Measurements from ENCODE around the gene KCMF1.

The KCMF1 gene

DNA sequence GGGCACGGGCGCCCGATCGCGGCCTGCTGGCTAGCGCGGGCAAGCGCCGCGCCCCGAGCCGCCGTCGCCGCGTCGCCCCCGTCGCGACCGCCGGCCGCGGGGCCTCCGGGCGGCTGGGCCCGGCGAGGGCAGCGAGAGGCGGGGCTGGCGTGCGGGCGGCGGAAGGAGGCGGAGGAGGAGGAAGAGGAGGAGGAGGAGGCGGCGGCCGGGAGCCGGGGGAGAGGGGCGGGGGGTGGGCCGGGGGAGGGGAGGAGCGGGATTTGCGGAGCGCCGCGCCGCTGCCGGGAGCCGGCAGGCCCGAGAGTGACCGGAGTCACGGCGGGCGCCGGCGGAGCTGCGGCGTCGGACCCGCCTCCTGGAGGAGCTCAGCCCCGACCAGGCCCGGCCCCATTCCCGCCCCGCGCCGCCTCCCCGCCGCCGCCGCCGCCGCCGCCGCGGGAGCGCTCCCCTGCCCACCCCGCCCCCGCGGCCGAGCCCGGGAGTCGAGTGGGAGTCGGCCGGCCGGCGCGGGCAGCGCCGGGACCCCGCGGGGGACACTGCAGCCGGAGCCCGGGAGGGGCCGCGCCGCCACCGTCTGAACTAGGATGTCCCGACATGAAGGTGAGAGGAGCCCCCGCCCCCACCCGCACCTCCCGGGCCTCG, at the start of gene KCMF1:
KCMF1 (plus strand) TSS at position 294 of the 642 bp plus-strand sequence; CDS start at position 585, 291 bp downstream.
- H3K9ac ChIP-seq (ENCODE audit: low read depth, low read length) = peak within 1 kb of the TSS; percentile 99
- H3K36me3 ChIP-seq (ENCODE audit: insufficient read depth, low read length) = peaks cover 10% of the 10 kb centered on the region
- no peaks in the 10 kb centered on the region for H3K9me3 ChIP-seq (ENCODE audit: control insufficient read depth, insufficient read depth, low read length)
- peaks cover 15% of the 10 kb centered on the region for H3K4me1 ChIP-seq (ENCODE audit: insufficient read depth, low read length)

DNA sequence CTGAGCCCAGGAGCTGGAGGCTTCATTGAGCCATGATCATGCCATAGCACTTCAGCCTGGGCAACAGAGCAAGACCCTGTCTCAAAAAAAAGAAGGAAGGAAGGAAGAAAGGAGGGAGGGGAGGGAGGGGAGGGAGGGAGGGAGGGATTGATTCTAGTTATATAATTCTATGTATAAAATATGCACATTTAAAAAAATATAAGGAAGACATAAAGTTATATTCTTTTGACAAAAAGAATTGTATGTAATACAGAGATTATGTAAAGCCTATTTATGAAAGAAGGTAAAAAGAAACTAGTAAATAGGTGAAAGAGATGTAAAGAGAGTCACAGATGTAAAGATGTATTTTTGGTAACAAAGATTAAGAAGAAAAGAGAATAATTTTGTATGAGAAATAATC, 48.0 kb upstream of the KCMF1 start:
- Histone ChIP-seq H3K4me1 (ENCODE audit: insufficient read depth, low read length) (peaks cover 19% of the 10 kb centered on the region; the same call in 1 of the 2 replicates), H3K9ac (ENCODE audit: low read depth, low read length) (no peak overlapping the region), H3K9me3 (ENCODE audit: control insufficient read depth, insufficient read depth, low read length) (no peaks in the 10 kb centered on the region), H3K36me3 (ENCODE audit: insufficient read depth, low read length) (no peaks in the 10 kb centered on the region)

DNA sequence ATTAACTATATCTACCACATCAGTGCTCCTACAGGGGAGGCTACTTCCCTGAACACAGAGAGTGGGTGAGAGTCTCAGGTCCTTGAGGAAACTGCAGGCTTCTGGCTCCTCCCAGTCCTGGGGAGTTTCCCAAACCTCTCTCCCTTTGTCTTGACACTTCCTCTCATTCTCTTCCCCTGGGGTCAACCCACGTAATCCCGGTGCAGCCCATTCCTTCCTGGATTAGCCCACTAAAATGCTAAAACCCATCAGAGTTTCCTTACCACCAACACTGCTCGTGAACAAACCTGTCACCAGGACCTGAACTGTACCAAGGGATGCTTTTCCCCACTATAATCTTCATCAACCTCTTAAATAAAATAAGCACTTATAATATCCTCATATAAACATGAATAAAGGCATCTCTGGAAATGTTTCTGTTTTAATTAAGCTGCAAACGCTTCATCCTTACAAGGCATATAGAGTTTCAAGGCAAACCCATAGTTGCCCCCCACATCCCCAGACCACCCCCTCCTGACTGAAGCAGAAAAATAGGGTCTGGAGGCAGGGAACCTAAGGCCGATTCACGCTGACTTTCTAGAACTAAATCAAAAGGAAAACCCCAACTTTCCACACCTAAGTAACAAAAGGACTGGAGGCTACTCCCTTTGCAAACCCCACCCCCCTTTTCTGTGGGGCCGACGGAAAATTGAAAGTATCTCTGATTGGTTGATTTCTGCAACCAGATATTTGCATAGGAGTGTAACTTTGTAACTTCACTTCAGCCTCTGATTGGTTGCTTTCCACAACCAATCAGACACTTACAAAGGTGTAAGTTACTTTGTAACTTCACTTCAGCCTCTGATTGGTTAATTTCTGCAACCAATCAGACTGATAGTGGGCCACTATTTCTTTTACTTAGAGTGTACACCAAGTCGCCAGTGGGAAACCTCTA, 46.5 kb upstream of the KCMF1 start:
- Histone ChIP-seq H3K9ac (ENCODE audit: low read depth, low read length) (peak overlapping the region; percentile 41; the same call in 1 of the 2 replicates), H3K4me1 (ENCODE audit: insufficient read depth, low read length) (peaks cover 17% of the 10 kb centered on the region; the same call in 1 of the 2 replicates), H3K36me3 (ENCODE audit: insufficient read depth, low read length) (no peaks in the 10 kb centered on the region), H3K9me3 (ENCODE audit: control insufficient read depth, insufficient read depth, low read length) (no peaks in the 10 kb centered on the region)

DNA sequence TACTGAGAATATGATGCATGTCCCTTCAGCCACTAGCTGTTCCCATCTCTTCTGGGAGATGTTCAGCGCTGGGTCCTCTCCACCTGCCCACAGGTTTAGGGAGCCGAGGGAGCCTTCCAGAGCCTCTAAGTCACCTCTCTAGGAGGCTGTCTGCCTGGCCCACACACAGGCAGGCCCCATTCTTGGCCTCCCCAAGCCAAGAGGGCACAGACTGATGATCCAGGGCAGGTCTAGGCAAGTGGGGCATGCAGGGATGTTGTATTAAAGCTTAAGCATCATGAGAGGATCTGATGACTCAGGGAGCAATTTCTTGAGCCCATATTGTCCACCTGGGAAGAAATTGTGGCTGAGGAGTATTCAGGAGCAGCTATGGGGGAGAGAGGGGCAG, 45.6 kb upstream of the KCMF1 start:
- Histone ChIP-seq H3K4me1 (ENCODE audit: insufficient read depth, low read length) (peaks cover 8% of the 10 kb centered on the region; the same call in 1 of the 2 replicates), H3K9me3 (ENCODE audit: control insufficient read depth, insufficient read depth, low read length) (no peaks in the 10 kb centered on the region), H3K9ac (ENCODE audit: low read depth, low read length) (no peak overlapping the region), H3K36me3 (ENCODE audit: insufficient read depth, low read length) (no peaks in the 10 kb centered on the region)

DNA sequence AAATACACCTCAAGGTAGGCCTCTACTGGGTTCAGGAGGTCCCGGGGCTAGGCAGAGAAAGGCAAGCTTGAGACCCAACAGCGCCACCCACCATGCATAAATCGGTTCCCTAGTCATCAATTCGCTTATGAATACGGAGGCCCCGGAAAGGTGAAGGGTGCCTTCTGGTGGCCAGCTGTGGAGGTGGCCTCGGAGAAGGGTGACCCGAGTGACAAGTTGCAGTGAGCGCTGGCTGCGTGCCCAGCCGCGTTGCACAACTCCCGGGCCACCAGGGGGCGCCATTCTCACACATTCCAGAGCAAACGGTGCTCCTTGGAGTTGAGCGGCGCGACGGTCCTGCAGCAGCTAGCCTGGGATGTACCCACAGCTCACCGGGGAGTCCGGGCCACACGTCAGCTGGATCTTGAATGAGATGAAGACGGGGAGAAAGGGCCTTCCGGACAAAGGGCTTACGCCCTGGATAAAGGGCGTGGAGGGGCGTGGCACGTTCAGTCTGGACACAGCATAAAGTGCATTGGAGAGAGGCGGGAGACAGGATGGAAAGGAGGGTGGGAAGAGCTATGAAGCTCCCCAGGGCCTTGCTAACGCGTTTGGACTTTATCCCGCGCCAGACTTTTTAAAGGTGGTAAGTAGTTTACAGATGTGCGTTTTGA, 45.1 kb upstream of the KCMF1 start:
- Histone ChIP-seq H3K9me3 (ENCODE audit: control insufficient read depth, insufficient read depth, low read length) (no peaks in the 10 kb centered on the region), H3K9ac (ENCODE audit: low read depth, low read length) (peak overlapping the region; percentile 40; the same call in 1 of the 2 replicates), H3K36me3 (ENCODE audit: insufficient read depth, low read length) (no peaks in the 10 kb centered on the region), H3K4me1 (ENCODE audit: insufficient read depth, low read length) (peaks cover 6% of the 10 kb centered on the region; the same call in 1 of the 2 replicates)

DNA sequence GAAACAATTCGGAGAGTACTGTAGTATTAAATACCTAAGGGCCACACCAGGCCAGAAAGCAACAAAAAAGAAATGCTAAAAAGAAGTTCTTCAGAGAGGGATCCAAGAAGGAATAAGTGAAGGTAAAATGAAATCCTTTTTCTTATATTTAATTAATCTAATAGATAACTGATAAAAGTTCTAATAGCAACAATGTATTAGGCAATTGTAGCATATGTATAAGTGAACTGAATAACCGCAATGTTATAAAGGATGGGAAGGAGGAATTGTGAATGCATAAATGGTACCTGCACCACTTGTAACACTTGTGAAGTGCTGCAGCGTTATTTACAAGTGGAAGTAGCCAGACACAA, 43.7 kb upstream of the KCMF1 start:
- Histone ChIP-seq H3K36me3 (ENCODE audit: insufficient read depth, low read length) (no peaks in the 10 kb centered on the region), H3K9ac (ENCODE audit: low read depth, low read length) (peak overlapping the region; percentile 40; the same call in 1 of the 2 replicates), H3K4me1 (ENCODE audit: insufficient read depth, low read length) (peaks cover 6% of the 10 kb centered on the region; the same call in 1 of the 2 replicates), H3K9me3 (ENCODE audit: control insufficient read depth, insufficient read depth, low read length) (no peaks in the 10 kb centered on the region)

DNA sequence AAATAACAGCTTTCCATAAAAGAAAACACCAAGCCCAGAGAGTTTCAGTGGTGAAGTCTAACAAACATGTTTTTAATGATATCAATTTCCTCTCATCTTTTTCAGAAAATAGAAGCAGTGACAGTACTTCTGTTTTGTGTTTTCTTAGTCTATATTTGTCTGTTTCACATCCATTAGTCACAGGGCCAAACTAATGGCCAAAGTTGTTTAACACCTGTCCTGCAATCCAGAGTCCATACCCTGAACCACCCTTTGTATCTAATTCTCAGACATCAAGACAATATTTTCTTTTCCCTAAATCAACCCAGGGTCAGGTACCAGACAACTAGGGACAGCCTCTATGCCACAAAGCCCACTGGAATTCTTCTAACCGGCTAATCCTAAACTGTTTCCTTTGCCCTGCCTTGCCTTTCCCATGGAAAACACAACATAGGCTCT, 39.6 kb upstream of the KCMF1 start:
- Histone ChIP-seq H3K9me3 (ENCODE audit: control insufficient read depth, insufficient read depth, low read length) (no peaks in the 10 kb centered on the region), H3K4me1 (ENCODE audit: insufficient read depth, low read length) (no peaks in the 10 kb centered on the region), H3K36me3 (ENCODE audit: insufficient read depth, low read length) (no peaks in the 10 kb centered on the region), H3K9ac (ENCODE audit: low read depth, low read length) (no peak overlapping the region)

DNA sequence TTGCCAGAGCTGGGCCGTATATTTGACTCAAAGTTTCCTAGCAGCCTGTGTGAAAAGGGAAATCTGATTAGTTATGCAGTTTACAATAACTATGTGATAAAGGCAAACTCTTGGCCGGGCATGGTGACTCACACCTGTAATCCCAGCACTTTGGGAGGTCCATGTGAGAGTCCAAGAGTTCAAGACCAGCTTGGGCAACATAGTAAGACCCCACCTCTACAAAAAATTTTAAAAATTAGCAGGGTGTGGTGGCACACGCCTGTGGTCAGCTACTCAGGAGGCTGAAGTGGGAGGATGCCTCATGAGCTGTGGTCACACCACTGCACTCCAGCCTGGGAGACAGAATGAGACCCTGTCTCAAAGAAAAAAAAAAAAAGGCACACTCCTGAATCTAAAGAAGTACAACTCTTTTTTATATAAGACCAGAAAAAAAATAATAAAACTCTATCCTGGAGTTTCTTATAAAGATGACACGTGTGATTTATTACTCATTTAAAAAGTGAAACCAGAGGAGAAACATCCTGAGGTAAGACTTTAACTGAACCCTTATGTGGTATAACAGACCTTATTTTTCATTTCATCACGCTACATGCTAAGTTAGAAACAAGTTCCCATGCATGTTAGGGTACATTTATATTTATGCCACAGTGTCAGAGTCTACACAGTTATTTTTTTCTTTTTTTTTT, 32.6 kb upstream of the KCMF1 start:
- no peak overlapping the region for H3K9ac ChIP-seq (ENCODE audit: low read depth, low read length)
- H3K9me3 ChIP-seq (ENCODE audit: control insufficient read depth, insufficient read depth, low read length) = no peaks in the 10 kb centered on the region
- no peaks in the 10 kb centered on the region; the same call in 1 of the 2 replicates for H3K36me3 ChIP-seq (ENCODE audit: insufficient read depth, low read length)
- peaks cover 15% of the 10 kb centered on the region for H3K4me1 ChIP-seq (ENCODE audit: insufficient read depth, low read length)

DNA sequence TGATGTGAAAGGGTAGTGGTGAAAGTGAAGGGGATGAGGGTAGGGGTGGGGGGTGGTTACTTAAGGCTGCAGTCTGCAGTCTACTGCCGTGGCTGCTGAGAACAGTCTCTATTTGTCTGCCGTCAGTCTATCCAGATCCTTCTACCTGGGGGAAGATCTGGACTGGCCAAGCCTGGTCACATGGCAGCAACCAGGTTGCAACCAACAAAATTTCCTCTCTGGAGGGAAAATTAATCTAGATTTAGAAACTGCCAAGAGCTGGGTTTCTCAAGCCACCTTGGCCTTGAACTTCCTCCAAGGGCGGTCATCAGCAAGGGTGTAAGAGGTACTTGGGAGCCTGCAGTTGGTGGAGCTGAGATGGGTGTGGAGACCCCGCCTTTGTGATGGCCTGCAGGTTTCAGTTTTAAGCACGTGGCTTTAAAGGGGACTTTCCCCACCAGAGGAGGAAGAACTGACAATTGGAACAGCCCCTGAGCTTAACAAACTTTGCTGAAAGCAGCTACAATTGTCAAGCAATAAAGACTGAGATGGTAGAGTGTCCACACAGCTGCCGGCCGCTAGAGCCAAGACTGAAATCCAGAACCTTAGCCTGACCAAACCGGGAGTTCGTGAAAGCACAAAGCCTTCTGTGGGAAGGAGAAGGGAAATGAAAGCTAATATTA, 31.4 kb upstream of the KCMF1 start:
- Histone ChIP-seq H3K36me3 (ENCODE audit: insufficient read depth, low read length) (no peaks in the 10 kb centered on the region; the same call in 1 of the 2 replicates), H3K9me3 (ENCODE audit: control insufficient read depth, insufficient read depth, low read length) (no peaks in the 10 kb centered on the region), H3K9ac (ENCODE audit: low read depth, low read length) (no peak overlapping the region), H3K4me1 (ENCODE audit: insufficient read depth, low read length) (peaks cover 15% of the 10 kb centered on the region)

DNA sequence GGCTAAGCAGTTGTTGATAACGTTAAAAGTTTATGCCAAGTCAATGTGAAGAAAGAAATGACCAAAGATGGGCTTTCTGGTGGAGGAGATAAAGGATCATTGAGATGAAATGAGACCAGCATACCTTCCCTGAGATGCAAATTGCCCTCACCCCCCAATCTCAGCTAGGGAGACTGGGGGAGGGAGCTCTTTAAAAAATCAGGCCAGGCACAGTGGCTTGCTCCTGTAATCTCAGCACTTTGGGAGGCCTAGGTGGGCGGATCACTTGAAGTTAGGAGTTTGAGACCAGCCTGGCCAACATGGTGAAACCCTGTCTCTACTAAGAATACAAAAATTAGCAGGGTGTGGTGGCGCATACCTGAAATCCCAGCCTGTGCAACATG, 30.9 kb upstream of the KCMF1 start:
- H3K9ac ChIP-seq (ENCODE audit: low read depth, low read length) = no peak overlapping the region
- no peaks in the 10 kb centered on the region; the same call in 1 of the 2 replicates for H3K36me3 ChIP-seq (ENCODE audit: insufficient read depth, low read length)
- H3K4me1 ChIP-seq (ENCODE audit: insufficient read depth, low read length) = peaks cover 15% of the 10 kb centered on the region
- H3K9me3 ChIP-seq (ENCODE audit: control insufficient read depth, insufficient read depth, low read length) = no peaks in the 10 kb centered on the region

DNA sequence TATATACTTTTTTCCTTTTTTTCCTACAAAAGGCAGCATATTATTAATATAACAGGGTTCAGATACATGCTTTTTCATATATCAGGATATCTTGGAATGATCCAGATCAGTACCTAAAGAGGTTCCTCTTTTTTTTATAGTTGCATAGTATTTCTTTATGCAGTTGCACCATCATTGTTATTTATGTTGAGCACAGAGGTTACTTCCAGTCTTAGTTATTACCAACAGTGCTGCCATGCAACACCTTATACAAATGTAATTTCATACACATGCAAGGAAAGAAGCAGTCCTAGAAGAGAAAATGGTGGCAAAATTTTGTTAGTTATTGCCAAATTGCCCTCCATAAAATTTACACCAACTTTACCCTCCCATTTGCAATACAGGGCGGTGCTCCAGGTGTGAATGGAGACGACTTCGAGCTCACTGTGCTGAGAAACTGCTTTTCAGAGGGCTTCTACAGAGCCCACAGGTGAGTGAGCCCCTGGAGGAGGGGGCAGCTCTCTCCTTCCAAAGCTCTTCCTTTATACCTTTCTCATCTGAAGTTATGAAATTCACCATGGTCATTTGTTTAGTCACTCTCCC, 30.0 kb upstream of the KCMF1 start:
- H3K9me3 ChIP-seq (ENCODE audit: control insufficient read depth, insufficient read depth, low read length) = no peaks in the 10 kb centered on the region
- H3K9ac ChIP-seq (ENCODE audit: low read depth, low read length) = no peak overlapping the region
- no peaks in the 10 kb centered on the region; the same call in 1 of the 2 replicates for H3K36me3 ChIP-seq (ENCODE audit: insufficient read depth, low read length)
- H3K4me1 ChIP-seq (ENCODE audit: insufficient read depth, low read length) = peaks cover 15% of the 10 kb centered on the region

DNA sequence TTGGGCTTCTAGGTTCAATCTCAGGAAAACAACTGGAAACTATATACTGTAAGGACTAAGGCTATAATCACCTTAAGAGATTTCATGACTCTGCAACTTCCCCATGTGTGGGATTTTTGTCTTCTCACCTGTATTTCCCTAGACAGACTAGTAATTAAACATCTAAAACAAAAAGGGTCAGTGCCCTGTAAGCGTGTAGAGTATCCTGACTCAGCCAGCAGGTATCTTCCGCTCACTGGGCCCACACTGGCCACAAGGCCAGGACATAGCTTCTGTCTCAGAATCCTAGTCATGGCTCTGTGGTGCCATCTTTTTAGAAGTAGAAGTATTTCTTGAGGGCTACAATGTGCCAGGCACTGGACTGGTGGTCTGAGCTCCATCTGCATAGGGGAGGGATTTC, 28.8 kb upstream of the KCMF1 start:
- peaks cover 24% of the 10 kb centered on the region for H3K4me1 ChIP-seq (ENCODE audit: insufficient read depth, low read length)
- no peaks in the 10 kb centered on the region for H3K9me3 ChIP-seq (ENCODE audit: control insufficient read depth, insufficient read depth, low read length)
- no peaks in the 10 kb centered on the region; the same call in 1 of the 2 replicates for H3K36me3 ChIP-seq (ENCODE audit: insufficient read depth, low read length)
- H3K9ac ChIP-seq (ENCODE audit: low read depth, low read length) = no peak overlapping the region

DNA sequence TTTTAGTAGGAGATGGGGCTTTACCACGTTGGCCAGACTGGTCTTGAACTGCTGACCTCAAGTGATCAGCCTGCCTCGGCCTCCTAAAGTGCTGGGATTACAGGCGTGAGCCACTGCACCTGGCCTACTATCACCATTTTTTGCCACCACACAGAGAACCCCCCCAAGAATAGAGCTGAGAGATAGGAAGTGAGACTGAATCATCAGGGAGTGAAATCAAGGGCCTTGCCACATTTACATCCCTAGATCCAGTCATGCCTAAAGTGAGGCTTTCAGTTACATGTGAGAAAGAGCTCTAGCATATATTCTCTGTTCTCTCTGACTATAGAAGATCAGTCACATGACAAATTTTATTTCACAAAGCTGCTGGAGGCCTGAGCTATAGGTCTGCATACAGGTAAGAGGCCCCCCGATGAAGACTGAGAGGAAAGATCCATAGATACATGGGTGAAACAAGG, 28.0 kb upstream of the KCMF1 start:
- Histone ChIP-seq H3K36me3 (ENCODE audit: insufficient read depth, low read length) (no peaks in the 10 kb centered on the region; the same call in 1 of the 2 replicates), H3K9me3 (ENCODE audit: control insufficient read depth, insufficient read depth, low read length) (no peaks in the 10 kb centered on the region), H3K9ac (ENCODE audit: low read depth, low read length) (no peak overlapping the region), H3K4me1 (ENCODE audit: insufficient read depth, low read length) (peaks cover 24% of the 10 kb centered on the region)

All from ES-I3 (cell line).